Kidney glomerular epithelial cell (primary cell): ENCODE results near the gene DEFB113.

ENCODE experiments used
- DNase-seq: peaks from one replicate; lab custom pipeline; 2025; lab: John Stamatoyannopoulos, UW

Gene DEFB113

GRCh38 chr6:49935387-49935786 is 34.0 kb downstream of the DEFB113 start:
- no peak for DNase-seq

- no peak for DNase-seq
These were observed 34.7 kb downstream of the DEFB113 start for GRCh38 chr6:49934770-49935169.

GRCh38 chr6:49933526-49933925 is 35.9 kb downstream of the DEFB113 start:
- DNase-seq = no peak

GRCh38 chr6:49929340-49929739 is 40.1 kb downstream of the DEFB113 start:
- DNase-seq = no peak

GRCh38 chr6:49923826-49924225 is 45.6 kb downstream of the DEFB113 start:
- DNase-seq = no peak

- no peak for DNase-seq
These were observed 49.3 kb downstream of the DEFB113 start for GRCh38 chr6:49919935-49920644.

- no peak for DNase-seq
These were observed 50.2 kb downstream of the DEFB113 start for GRCh38 chr6:49919261-49919660.

- no peak for DNase-seq
These were observed 50.6 kb downstream of the DEFB113 start for GRCh38 chr6:49918787-49919186.
